Panc1 (cell line): ENCODE results near the gene PPM1N. TPM values are rescaled to one million over a fixed set of nuclear protein-coding genes. Genes with fewer than 3 reads are reported as not detected.

Experiments used
- ATAC-seq: fragments of 200-7000 bp; cut with Tn5 transposase; 2 replicates; pipeline ENCODE4 v1.9.1; 2020; ENCODE audit warnings: mild to moderate bottlenecking, moderate library complexity
- BruUV-seq: library from RNA; stranded (reverse); fragments of 400-500 nt; replicated peaks from 2 replicates; lab custom pipeline; 2021; lab: Mats Ljungman, UMichigan
- CTCF ChIA-PET: fragments of 300-600 bp; sonication (Branson Sonifier 250); formaldehyde crosslinking; loops from one replicate; lab custom pipeline; 2022; ENCODE audit warnings: antibody characterized with exemption; lab: Charles Lee
- POLR2A ChIA-PET: fragments of 300-600 bp; sonication (Branson Sonifier 250); formaldehyde crosslinking; loops from one replicate; lab custom pipeline; 2022; ENCODE audit warnings: antibody characterized with exemption; lab: Charles Lee
- DNase-seq: peaks from one replicate; pipeline ENCODE4 v3.0.0-alpha.2; 2010; ENCODE audit warnings: low read depth, low spot score
- H3K27ac ChIP-seq: 2 replicates; pipeline ENCODE4 v1.5.1; 2011; ENCODE audit warnings: mild to moderate bottlenecking, low read length, inconsistent platforms
- H3K27me3 ChIP-seq: fragments of 200-500 bp; sonication (Bioruptor generic); 2 replicates; pipeline ENCODE4 v1.6.0; 2014; ENCODE audit warnings: low read length, inconsistent platforms; ENCODE audit not compliant: control insufficient read depth, insufficient read depth
- H3K36me3 ChIP-seq: fragments of 200-500 bp; sonication (Bioruptor generic); 2 replicates; pipeline ENCODE4 v1.5.1; 2014; ENCODE audit warnings: inconsistent platforms, mild to moderate bottlenecking, low read length, moderate library complexity; ENCODE audit not compliant: control insufficient read depth, insufficient read depth
- H3K4me1 ChIP-seq: 2 replicates; pipeline ENCODE4 v1.5.1; 2011; ENCODE audit warnings: inconsistent platforms, mild to moderate bottlenecking, low read length, moderate library complexity; ENCODE audit not compliant: control insufficient read depth, insufficient read depth
- H3K4me3 ChIP-seq, 2 experiments: 2 replicates each; pipeline ENCODE4 v1.5.1; 2011 to 2012; ENCODE audit warnings: low read depth in 2 of 2, low read length in 2 of 2, mild to moderate bottlenecking in 2 of 2, inconsistent platforms in 1 of 2, moderate library complexity in 1 of 2
- H3K9me3 ChIP-seq: fragments of 200-500 bp; sonication (Bioruptor generic); 2 replicates; pipeline ENCODE4 v1.5.1; 2014; ENCODE audit warnings: low read depth, mild to moderate bottlenecking, inconsistent platforms, low read length, moderate library complexity; ENCODE audit not compliant: control insufficient read depth, insufficient read depth
- POLR2AphosphoS5 ChIP-seq: IDR thresholded peaks from 2 replicates; pipeline ENCODE4 v1.6.1; 2012; ENCODE audit warnings: mild to moderate bottlenecking, low read depth, low read length, moderate library complexity
- REST ChIP-seq, 2 experiments: IDR thresholded peaks; 2 replicates each; pipeline ENCODE4 v1.6.1; 2011 to 2012; ENCODE audit warnings: low read depth in 2 of 2, control low read depth in 1 of 2, low read length in 1 of 2, mild to moderate bottlenecking in 1 of 2, moderate library complexity in 1 of 2; ENCODE audit not compliant: insufficient read depth in 1 of 2
- SIN3A ChIP-seq: IDR thresholded peaks from 2 replicates; pipeline ENCODE4 v1.6.1; 2012; ENCODE audit warnings: low read depth, mild to moderate bottlenecking, low read length, moderate library complexity, borderline replicate concordance; ENCODE audit not compliant: insufficient read depth
- TCF7L2 ChIP-seq: IDR thresholded peaks from 2 replicates; pipeline ENCODE4 v1.6.1; 2011; ENCODE audit warnings: mild to moderate bottlenecking, low read depth, low read length, inconsistent platforms
- in situ Hi-C: cut with HindIII; loops from 2 replicates; pipeline ENCODE4 v1.10.0; 2016; ENCODE audit warnings: low sequenced_read_pairs, low pct_unique_long_range_greater_than_20kb
- intact Hi-C: fragments of 100-400 bp; cut with micrococcal nuclease; formaldehyde crosslinking; loops from one replicate; pipeline ENCODE4 v1.10.0; 2022; ENCODE audit not compliant: unreplicated experiment
- total RNA-seq: library from RNA; stranded (reverse); gene quantifications from one replicate; pipeline ENCODE4 v1.2.1, GENCODE V29; 2021; ENCODE audit not compliant: unreplicated experiment
- TF ChIP-seq, protein P1 (sequence below): fragments of 450-650 bp; IDR thresholded peaks from 2 replicates; pipeline ENCODE4 v1.5.1; 2017; ENCODE audit warnings: mild to moderate bottlenecking

Gene PPM1N
- total RNA-seq, 1 experiment from 2014 or later: 3.3 TPM

- Histone ChIP-seq H3K9me3 (no peaks in the 10 kb centered on the region), H3K36me3 (no peaks in the 10 kb centered on the region), H3K4me3 (no peak overlapping the region), H3K27me3 (no peaks in the 10 kb centered on the region), H3K27ac (no peak overlapping the region), H3K4me1 (peaks cover 3% of the 10 kb centered on the region; the same call in 1 of the 2 replicates)
- BruUV-seq: no TSS peak
- in situ Hi-C loops (no loop called here), intact Hi-C loops (no loop called here)
- ATAC-seq (no peak), DNase-seq (no peak)
- CTCF ChIA-PET: no interaction called here
- TF ChIP-seq, protein P1, sequence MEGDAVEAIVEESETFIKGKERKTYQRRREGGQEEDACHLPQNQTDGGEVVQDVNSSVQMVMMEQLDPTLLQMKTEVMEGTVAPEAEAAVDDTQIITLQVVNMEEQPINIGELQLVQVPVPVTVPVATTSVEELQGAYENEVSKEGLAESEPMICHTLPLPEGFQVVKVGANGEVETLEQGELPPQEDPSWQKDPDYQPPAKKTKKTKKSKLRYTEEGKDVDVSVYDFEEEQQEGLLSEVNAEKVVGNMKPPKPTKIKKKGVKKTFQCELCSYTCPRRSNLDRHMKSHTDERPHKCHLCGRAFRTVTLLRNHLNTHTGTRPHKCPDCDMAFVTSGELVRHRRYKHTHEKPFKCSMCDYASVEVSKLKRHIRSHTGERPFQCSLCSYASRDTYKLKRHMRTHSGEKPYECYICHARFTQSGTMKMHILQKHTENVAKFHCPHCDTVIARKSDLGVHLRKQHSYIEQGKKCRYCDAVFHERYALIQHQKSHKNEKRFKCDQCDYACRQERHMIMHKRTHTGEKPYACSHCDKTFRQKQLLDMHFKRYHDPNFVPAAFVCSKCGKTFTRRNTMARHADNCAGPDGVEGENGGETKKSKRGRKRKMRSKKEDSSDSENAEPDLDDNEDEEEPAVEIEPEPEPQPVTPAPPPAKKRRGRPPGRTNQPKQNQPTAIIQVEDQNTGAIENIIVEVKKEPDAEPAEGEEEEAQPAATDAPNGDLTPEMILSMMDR: no peak
- no peak for TF ChIP-seq TCF7L2
- no peak for TF ChIP-seq REST (IDR thresholded peaks at IDR 0.05; ENCODE audit: insufficient read depth in 1 of 2, low read depth in 2 of 2, low read length in 1 of 2)
- TF ChIP-seq POLR2AphosphoS5: no peak
- TF ChIP-seq SIN3A: no peak
- POLR2A ChIA-PET: no interaction called here
These were observed 1.2 kb downstream of the PPM1N start for GRCh38 chr19:45499196-45500180.

GRCh38 chr19:45500918-45501729 lies 2.9 kb downstream of the PPM1N start:
- intact Hi-C loops (no loop called here), in situ Hi-C loops (no loop called here)
- no peak overlapping the region for H3K4me3 ChIP-seq
- BruUV-seq: no TSS peak
- DNase-seq (no peak), ATAC-seq (no peak)
- H3K9me3 ChIP-seq: no peaks in the 10 kb centered on the region
- CTCF ChIA-PET: no interaction called here
- H3K4me1 ChIP-seq: peaks cover under 1% of the 10 kb centered on the region; the same call in 1 of the 2 replicates
- H3K27ac ChIP-seq: no peak overlapping the region
- POLR2A ChIA-PET: no interaction called here
- H3K36me3 ChIP-seq: no peaks in the 10 kb centered on the region
- no peaks in the 10 kb centered on the region for H3K27me3 ChIP-seq
- no peak for TF ChIP-seq TCF7L2
- TF ChIP-seq, protein P1: no peak
- TF ChIP-seq SIN3A: no peak
- no peak for TF ChIP-seq POLR2AphosphoS5
- no peak for TF ChIP-seq REST (IDR thresholded peaks at IDR 0.05; ENCODE audit: insufficient read depth in 1 of 2, low read depth in 2 of 2, low read length in 1 of 2)
